ENCODE measurements around the gene FBLN2. TPM values are rescaled to one million over a fixed set of nuclear protein-coding genes. Genes with fewer than 3 reads are reported as not detected.

FBLN2 gene
- total RNA-seq, 4 donors from 2014 or later, result 20.6 to 51.2 (median 32.8) TPM

- no peak overlapping the region for H3K27ac ChIP-seq
- H3K4me1 ChIP-seq, result no peaks in the 10 kb centered on the region
- no peak for DNase-seq
- H3K36me3 ChIP-seq, result no peaks in the 10 kb centered on the region
- H3K27me3 ChIP-seq, result no peaks in the 10 kb centered on the region
- no peaks in the 10 kb centered on the region for H3K9me3 ChIP-seq
- TF ChIP-seq POLR2A (IDR thresholded peaks at IDR 0.05) (no peak), CTCF (IDR thresholded peaks at IDR 0.05) (no peak)
- H3K4me3 ChIP-seq, result no peak overlapping the region
Observed at GRCh38 chr3:13555753-13556152, 6.8 kb downstream of the FBLN2 start.

- no peak for DNase-seq
- Histone ChIP-seq H3K27ac (no peak overlapping the region), H3K9me3 (no peaks in the 10 kb centered on the region), H3K4me1 (no peaks in the 10 kb centered on the region), H3K4me3 (no peak overlapping the region), H3K27me3 (no peaks in the 10 kb centered on the region), H3K36me3 (no peaks in the 10 kb centered on the region)
- TF ChIP-seq POLR2A (IDR thresholded peaks at IDR 0.05), result no peak
- TF ChIP-seq CTCF (IDR thresholded peaks at IDR 0.05), result no peak
Observed at GRCh38 chr3:13556207-13556606, 7.3 kb downstream of the FBLN2 start.

GRCh38 chr3:13556917-13557316 lies 8.0 kb downstream of the FBLN2 start:
- H3K9me3 ChIP-seq, result no peaks in the 10 kb centered on the region
- no peak overlapping the region for H3K4me3 ChIP-seq
- no peaks in the 10 kb centered on the region for H3K4me1 ChIP-seq
- H3K36me3 ChIP-seq, result no peaks in the 10 kb centered on the region
- no peaks in the 10 kb centered on the region for H3K27me3 ChIP-seq
- TF ChIP-seq POLR2A (IDR thresholded peaks at IDR 0.05) (no peak), CTCF (IDR thresholded peaks at IDR 0.05) (no peak)
- DNase-seq, result no peak
- no peak overlapping the region for H3K27ac ChIP-seq

GRCh38 chr3:13557417-13557816 lies 8.5 kb downstream of the FBLN2 start:
- Histone ChIP-seq H3K27me3 (no peaks in the 10 kb centered on the region), H3K36me3 (no peaks in the 10 kb centered on the region), H3K4me3 (no peak overlapping the region), H3K27ac (no peak overlapping the region), H3K9me3 (no peaks in the 10 kb centered on the region), H3K4me1 (no peaks in the 10 kb centered on the region)
- no peak for DNase-seq
- TF ChIP-seq CTCF (IDR thresholded peaks at IDR 0.05) (no peak), POLR2A (IDR thresholded peaks at IDR 0.05) (no peak)

GRCh38 chr3:13557926-13558325 lies 9.0 kb downstream of the FBLN2 start:
- Histone ChIP-seq H3K4me1 (no peaks in the 10 kb centered on the region), H3K36me3 (no peaks in the 10 kb centered on the region), H3K27me3 (no peaks in the 10 kb centered on the region), H3K27ac (no peak overlapping the region), H3K4me3 (no peak overlapping the region), H3K9me3 (no peaks in the 10 kb centered on the region)
- no peak for DNase-seq
- no peak for TF ChIP-seq CTCF (IDR thresholded peaks at IDR 0.05)
- no peak for TF ChIP-seq POLR2A (IDR thresholded peaks at IDR 0.05)

- H3K4me3 ChIP-seq, result no peak overlapping the region
- H3K27me3 ChIP-seq, result no peaks in the 10 kb centered on the region
- H3K4me1 ChIP-seq, result no peaks in the 10 kb centered on the region
- TF ChIP-seq POLR2A (IDR thresholded peaks at IDR 0.05), result no peak
- no peak for TF ChIP-seq CTCF (IDR thresholded peaks at IDR 0.05)
- DNase-seq, result no peak
- no peaks in the 10 kb centered on the region for H3K9me3 ChIP-seq
- H3K36me3 ChIP-seq, result no peaks in the 10 kb centered on the region
- H3K27ac ChIP-seq, result no peak overlapping the region
Observed at GRCh38 chr3:13558651-13559050, 9.7 kb downstream of the FBLN2 start.

Measured in Peyer's patch (tissue), 4 donors.